Endometrial microvascular endothelial cells (primary cell): ENCODE data around the gene C12orf56. TPM values are rescaled to one million over a fixed set of nuclear protein-coding genes. Genes with fewer than 3 reads are reported as not detected.
"Not testable (repeated sequence)": the region's sequence is repeated elsewhere in the genome, so short reads cannot be mapped to it uniquely, and the experiment has no call there.

Experiments
- in situ Hi-C: cut with HindIII; loops from 2 replicates; pipeline ENCODE4 v1.10.0; 2017; ENCODE audit warnings: low sequenced_read_pairs, low pct_unique_long_range_greater_than_20kb; ENCODE audit errors: inconsistent ontology term
- total RNA-seq: library from RNA; depleted of rRNA; stranded (reverse); fragments of >200 nt; gene quantifications from one replicate; pipeline ENCODE4 v1.2.3, GENCODE V29; 2015; ENCODE audit errors: inconsistent ontology term

Gene C12orf56
- total RNA-seq, 1 donor from 2014 or later = not detected

DNA sequence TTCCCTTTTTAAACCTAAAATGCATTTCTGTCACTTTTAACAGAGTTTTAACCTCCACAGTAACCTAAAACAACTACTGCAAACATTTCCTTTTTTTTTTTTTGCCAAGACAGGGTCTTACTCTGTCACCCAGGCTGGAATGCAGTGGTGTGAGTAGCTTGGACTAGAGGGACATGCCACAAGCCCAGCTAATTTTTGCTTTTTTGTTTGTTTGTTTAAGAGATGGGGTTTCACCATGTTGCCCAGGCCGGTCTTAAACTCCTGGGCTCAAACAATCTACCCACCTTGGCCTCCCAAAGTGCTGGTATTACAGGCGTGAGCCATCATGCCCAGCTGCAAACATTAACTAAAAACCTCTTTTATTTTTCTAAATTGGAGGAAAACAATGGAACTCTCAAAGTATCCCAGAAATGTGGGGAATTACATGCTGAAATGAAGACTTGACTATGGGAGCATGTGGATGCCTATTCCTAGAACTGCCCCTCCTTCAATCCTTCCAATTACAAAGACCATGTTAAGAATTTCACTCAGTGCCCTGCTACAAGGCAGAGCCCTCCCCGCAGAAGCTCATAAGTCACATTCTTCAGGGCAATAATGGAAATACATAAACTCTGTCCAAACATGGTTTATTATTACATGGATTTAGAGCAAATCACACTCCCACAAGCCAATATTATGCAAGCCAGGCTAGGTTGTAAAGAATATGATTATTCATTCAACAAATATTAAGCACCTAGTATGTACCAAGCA is 66.9 kb downstream of the C12orf56 start:
- in situ Hi-C loops = no loop called here

GRCh38 chr12:64323006-64323405 is 67.6 kb downstream of the C12orf56 start:
- in situ Hi-C loops = no loop called here

- in situ Hi-C loops = no loop called here
These were observed 69.9 kb downstream of the C12orf56 start for GRCh38 chr12:64320611-64321010.

DNA sequence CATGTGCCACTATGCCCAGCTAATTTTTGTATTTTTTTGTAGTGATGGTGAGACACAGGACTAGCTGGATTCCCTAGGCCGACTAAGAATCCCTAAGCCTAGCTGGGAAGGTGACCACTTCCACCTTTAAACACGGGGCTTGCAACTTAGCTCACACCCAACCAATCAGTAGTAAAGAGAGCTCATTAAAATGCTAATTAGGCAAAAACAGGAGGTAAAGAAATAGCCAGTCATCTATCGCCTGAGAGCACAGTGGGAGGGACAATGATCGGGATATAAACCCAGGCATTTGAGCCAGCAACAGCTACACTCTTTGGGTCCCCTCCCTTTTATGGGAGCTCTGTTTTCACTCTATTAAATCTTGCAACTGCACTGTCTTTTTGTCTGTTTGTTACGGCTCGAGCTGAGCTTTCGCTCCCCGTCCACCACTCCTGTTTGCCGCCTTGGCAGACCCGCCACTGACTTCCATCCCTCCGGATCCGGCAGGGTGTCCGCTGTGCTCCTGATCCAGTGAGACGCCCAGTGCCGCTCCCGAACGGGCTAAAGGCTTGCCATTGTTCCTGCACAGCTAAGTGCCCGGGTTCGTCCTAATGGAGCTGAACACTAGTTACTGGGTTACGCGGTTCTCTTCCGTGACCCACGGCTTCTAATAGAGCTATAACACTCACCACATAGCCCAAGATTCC is 70.9 kb downstream of the C12orf56 start:
- in situ Hi-C loops = not testable (repeated sequence)

DNA sequence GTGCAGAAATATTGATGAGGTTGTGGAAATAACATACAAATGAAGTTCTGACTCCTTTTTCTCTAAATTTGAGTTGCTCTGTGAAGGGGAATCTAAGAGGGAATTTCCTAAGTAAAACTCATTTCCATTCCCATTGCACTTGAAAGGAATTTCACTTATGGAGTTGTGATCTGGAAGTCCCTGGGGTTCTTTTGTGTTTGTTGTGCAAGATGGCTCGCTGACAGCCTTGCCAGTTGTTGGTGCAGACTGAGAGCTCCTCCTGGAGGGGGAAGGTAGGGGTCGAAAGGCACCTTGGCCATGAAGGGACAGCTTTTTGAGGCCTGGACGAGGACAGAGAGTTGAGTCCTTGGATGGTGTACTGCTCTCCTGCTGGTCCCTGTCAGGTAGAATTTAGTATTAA is 72.0 kb downstream of the C12orf56 start:
- in situ Hi-C loops = no loop called here

DNA sequence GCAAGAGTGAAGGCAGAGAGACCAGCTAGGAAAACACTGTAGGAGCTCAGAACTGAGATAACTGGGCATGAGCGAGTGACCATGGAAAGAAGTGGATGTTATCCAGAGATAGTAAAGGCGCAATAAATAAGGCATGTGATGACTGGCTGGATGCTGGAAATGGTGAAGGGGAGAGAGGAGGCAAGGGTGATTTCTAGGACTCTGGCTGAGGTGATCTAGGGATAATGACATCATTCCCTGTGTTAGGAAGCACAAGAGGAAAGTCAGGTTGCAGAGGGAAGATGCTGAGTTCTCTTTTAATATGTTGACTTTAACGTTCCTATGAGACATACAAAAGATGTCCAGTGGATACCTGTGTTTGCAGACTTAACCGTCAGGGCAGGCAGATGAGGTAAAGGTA is 78.7 kb downstream of the C12orf56 start:
- in situ Hi-C loops = no loop called here

GRCh38 chr12:64304571-64304970 is 86.0 kb downstream of the C12orf56 start:
- in situ Hi-C loops = no loop called here

GRCh38 chr12:64299628-64300027 is 90.9 kb downstream of the C12orf56 start:
- in situ Hi-C loops = no loop called here

GRCh38 chr12:64296301-64296700 is 94.3 kb downstream of the C12orf56 start:
- in situ Hi-C loops = no loop called here

DNA sequence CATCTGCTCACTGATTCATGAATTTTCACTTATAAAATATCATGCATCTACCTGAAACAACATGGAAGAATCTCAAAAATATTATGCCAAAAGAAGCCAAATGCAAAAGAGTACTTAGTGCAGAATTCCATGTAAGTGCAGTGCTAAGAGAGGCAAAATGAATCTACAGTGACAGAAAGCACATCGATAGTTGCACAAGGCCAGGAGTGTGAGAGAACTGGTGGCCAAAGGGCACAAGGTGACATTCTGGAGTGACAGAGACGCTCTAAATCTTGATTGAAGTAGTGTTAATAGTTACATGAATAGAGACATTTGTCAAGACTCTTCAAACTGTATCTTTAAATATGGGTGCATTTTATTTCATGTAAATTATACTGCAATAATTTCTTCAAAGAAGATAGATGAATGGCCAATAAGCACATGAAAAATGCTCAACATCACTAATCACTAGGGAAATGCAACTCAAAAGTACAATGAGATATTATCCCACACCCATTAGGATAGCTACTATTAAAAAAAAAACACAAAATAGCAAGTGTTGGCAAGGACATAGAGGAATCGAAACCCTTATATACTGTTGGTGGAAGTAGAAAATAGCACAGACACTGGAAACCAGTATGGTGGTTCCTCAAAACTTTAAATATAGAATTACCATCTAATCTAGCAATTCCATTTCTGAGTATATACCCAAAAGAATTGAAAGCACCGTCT is 96.7 kb downstream of the C12orf56 start:
- in situ Hi-C loops = no loop called here

- in situ Hi-C loops = not testable (repeated sequence)
These were observed 97.4 kb downstream of the C12orf56 start for GRCh38 chr12:64293174-64293573.

GRCh38 chr12:64286521-64286920 is 104.0 kb downstream of the C12orf56 start:
- in situ Hi-C loops = no loop called here

- in situ Hi-C loops = no loop called here
These were observed 106.3 kb downstream of the C12orf56 start for GRCh38 chr12:64284256-64284655.

GRCh38 chr12:64278421-64278820 is 112.1 kb downstream of the C12orf56 start:
- in situ Hi-C loops = no loop called here

- in situ Hi-C loops = no loop called here
These were observed 116.8 kb downstream of the C12orf56 start for GRCh38 chr12:64273527-64274403.

DNA sequence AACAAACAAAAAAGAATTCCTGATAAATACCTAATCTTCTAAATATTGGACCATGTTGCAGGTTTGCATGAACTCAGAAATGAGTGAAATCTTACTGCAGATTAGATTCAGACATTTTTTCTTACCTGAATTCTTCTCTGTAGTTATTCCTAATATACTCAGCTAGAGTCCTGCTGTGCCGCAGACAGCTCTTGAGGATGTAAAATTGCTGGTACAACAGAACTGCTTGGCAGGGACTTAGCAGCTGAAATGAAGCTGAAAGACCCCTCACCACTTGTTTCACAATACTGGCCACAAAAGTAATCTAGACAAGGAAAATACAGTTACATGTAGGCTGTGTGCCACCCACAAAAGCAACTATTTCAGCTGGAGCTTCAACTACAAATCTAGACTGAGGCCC is 120.1 kb downstream of the C12orf56 start:
- in situ Hi-C loops = no loop called here

DNA sequence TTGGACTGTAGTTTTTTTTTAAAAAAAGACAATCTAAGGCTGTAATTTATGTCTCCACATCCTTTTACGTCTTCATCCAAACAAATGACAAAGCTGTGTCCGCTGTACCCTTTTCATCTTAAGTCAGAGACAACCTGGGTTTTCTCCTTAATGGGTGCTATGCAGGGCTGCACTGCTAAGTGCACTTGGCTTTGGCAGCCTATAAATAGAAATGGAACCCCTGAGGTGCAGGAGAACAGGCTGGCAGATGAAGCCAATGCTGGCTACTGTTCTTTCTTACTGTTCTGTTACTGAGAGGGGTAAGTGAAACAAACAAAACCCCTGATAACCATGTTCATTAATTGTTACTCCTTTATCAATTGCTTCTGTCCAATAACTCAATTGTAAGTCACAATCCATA is 121.4 kb downstream of the C12orf56 start:
- in situ Hi-C loops = no loop called here

GRCh38 chr12:64268409-64268808 is 122.1 kb downstream of the C12orf56 start:
- in situ Hi-C loops = no loop called here

- in situ Hi-C loops = no loop called here
These were observed 124.7 kb downstream of the C12orf56 start for GRCh38 chr12:64265839-64266238.
